ENCODE results near the gene G6PC3.
"Not testable (repeated sequence)": the region's sequence is repeated elsewhere in the genome, so short reads cannot be mapped to it uniquely, and the experiment has no call there.

The G6PC3 gene, protein sequence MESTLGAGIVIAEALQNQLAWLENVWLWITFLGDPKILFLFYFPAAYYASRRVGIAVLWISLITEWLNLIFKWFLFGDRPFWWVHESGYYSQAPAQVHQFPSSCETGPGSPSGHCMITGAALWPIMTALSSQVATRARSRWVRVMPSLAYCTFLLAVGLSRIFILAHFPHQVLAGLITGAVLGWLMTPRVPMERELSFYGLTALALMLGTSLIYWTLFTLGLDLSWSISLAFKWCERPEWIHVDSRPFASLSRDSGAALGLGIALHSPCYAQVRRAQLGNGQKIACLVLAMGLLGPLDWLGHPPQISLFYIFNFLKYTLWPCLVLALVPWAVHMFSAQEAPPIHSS

GRCh38 chr17:44070455-44071197, at the start of gene G6PC3:
Gene G6PC3, plus strand, starts transcription at chr17:44070735. Its CDS starts 231 bp downstream, at chr17:44070966.
- DNase-seq (ENCODE audit: low spot score) = peak; percentile 99

- not testable (repeated sequence) for DNase-seq (ENCODE audit: low spot score)
These were observed 49.3 kb upstream of the G6PC3 start for GRCh38 chr17:44021227-44021626.

GRCh38 chr17:44022246-44022645, 48.3 kb upstream of the G6PC3 start:
- DNase-seq (ENCODE audit: low spot score) = no peak

- DNase-seq (ENCODE audit: low spot score) = peak; percentile 57
These were observed 46.8 kb upstream of the G6PC3 start for GRCh38 chr17:44023545-44024270.

- peak; percentile 95 for DNase-seq (ENCODE audit: low spot score)
These were observed 46.3 kb upstream of the G6PC3 start for GRCh38 chr17:44024271-44024663.

DNA sequence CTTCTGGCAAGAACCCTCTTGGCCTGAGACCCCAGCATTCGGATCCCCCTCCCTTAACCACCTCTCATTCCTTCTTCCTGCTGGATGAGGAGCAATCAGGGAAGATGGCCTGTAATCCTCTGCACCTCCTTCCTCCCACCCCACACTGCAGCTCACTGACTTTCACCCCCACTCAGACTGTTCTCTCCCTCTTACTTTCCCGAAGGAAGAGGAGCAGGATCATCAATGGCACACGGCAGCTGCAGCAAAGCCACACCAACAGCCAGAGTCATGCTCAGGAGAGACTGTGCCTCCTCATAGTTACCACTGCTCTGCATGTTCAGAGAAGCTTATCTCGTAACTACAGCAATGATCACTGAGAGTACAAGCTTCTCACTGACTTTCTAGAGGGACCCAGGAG, 45.7 kb upstream of the G6PC3 start:
- DNase-seq (ENCODE audit: low spot score) = peak; percentile 66

DNA sequence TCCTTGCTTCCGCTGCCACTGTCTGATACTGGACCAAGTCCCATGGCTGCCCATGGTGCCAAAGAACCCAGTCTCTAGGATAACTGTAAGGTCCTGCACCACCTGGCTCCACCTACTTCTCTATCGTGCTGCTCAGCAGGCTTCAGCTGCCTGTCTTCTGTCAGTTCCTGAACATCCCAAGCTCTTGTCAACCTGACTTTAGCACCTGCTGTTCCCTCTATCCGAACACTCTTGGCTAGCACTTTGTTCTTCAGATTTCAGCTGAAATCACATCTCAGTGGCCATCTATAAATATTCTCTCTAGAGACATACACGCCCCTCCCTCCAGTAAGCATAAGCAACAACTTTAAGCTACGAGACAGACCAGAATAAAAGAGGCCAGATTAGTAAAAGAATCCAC, 40.8 kb upstream of the G6PC3 start:
- no peak for DNase-seq (ENCODE audit: low spot score)

- DNase-seq (ENCODE audit: low spot score) = no peak
These were observed 40.1 kb upstream of the G6PC3 start for GRCh38 chr17:44030482-44030881.

DNA sequence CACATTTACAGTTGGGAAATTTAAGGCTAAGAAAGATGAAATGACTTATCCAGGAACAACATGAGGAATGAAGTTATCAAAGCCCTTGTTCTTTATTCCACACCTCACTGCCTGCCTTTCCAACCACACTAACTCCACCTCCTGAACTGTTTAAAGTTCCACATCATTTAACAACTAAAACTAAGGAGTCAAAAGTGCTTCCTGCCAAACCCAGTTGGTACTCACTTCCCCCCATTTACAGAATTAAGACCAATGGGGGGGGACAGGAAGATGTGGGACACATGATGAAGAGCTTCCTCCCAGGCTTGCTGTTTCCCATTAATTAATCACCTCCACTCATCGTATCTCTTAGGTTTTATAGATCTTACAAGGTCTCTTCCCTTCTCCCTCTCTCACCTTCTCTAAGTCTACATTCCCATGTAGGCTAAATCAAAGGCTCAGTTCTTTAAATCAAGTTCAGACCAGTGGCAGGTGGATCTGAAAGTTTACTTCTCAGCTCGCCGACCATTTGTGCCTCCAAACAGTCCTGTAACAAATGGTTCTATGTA, 36.6 kb upstream of the G6PC3 start:
- DNase-seq (ENCODE audit: low spot score) = no peak

GRCh38 chr17:44034688-44035087, 35.8 kb upstream of the G6PC3 start:
- not testable (repeated sequence) for DNase-seq (ENCODE audit: low spot score)

DNA sequence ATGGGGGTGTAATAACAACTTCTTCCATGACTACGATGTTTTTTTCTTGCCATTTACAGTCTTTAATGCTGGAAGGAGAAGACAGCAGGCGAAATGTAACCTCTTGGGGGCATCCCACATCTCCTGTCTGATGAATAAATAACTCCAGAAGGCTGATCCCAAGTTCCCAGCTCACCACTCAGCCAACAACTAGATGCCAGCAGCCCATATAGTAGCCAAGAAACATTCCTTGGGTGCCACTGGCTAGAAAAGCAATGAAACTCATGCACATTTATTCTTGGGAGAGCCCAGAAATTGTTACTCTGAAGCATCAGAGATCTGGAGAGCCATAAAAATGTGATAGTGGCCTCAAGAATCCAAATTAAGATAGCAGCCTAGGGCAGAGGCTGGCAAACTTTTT, 33.1 kb upstream of the G6PC3 start:
- no peak for DNase-seq (ENCODE audit: low spot score)

DNA sequence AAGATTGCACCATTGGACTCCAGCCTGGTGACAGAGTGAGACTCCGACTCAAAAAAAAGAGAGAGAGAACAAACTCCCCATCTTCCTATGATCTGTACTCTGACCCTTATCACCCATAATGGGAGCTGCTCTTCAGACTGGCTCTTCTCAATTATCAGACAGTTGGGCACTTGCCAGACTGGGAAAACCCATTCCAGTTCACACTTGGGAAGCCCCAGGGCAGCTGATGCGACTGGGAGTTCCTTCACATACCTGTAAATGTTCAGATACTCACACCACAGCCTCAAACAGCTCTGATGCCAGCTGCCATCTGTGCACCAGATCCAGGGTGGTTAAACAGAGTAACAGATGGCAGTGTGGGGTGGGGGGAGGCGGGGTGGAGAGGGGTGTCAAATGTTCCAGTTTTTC, 31.9 kb upstream of the G6PC3 start:
- peak; percentile 87 for DNase-seq (ENCODE audit: low spot score)

GRCh38 chr17:44039829-44040635, 30.5 kb upstream of the G6PC3 start:
- no peak for DNase-seq (ENCODE audit: low spot score)

DNA sequence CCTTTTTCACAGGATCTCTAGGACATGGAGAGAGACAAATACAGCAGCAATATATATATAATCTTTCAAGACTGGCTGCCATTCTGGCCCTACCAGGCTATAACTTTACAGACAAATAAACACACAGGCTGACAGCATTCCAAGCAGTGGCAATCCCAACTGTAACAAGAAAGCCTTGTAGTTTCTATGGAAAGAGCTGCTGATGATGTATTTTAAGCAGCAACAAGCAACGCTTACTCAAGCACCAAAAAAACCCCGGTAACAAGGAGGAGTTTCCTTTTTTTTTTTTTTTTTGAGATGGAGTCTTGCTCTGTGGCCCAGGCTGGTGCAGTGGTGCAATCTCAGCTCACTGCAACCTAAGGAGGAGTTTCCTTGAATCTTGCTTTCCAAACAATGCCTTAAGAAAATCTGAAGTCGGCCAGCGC, 27.3 kb upstream of the G6PC3 start:
- no peak for DNase-seq (ENCODE audit: low spot score)

GRCh38 chr17:44044071-44044470, 26.5 kb upstream of the G6PC3 start:
- DNase-seq (ENCODE audit: low spot score) = no peak

DNA sequence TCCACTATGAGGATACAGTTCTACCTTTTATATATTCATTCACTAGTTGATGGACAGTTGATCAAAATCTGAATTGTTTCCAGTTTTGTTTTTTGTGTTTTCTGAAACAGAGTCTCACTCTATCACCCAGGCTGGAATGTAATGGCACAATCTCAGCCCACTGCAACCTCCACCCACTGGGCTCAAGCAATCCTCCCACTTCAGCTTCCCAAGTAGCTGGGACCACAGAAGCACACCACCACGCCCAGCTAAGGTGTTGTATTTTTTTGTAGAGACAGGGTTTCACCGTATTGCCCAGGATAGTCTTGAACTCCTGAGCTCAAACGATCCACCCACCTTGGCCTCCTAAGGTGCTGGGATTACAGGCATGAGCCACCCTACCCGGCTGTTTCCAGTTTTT, 25.0 kb upstream of the G6PC3 start:
- no peak for DNase-seq (ENCODE audit: low spot score)

DNA sequence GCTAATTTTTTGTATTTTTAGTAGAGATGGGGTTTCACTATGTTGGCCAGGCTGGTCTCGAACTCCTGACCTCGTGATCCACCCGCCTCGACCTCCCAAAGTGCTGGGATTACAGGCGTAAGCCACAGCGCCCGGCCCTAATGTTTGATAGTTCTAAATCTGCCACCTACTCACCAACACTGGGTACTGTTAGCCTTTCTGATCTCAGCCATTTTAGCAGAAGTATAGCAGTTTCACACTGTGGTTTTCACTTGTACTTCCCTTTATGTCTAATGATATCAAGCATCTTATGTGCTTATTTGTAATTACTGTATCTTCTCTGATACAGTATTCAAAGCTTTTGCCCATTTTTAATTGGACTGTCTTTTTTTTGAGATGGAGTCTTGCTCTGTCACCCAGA, 23.6 kb upstream of the G6PC3 start:
- DNase-seq (ENCODE audit: low spot score) = not testable (repeated sequence)

DNA sequence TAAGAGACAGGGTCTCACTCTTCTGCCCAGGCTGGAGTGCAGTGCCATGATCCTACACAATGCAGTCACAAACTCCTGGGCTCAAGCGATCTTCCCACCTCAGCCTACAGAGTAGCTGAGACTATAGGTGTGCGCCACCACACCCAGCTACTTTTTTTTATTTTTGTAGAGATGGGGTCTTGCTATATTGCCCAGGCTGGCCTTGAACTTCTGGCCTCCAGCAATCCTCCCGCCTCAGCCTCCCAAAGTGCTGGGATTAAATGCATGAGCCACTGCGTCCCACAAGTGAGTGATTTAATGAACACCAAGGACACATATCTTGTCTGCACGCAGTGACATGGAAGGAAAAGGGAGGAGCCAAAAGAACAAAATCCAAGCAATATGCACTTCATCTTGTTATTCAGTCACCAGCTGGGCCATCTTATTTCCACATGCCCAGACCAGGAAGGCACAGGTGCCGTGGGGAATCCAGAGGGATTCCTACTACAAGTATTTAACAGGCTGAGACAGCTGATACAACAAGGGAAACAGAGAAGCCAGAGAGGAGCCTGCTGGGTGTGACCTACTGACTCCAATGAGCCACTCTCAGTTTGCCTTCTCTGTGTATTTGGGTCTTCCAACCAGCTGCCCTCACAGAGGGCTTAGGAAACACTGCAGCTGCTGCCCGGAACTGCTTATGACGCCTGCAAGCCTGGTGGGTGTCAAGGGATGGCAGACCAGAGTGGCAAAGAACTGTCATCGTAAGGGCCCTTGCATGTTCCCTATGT, 21.1 kb upstream of the G6PC3 start:
- DNase-seq (ENCODE audit: low spot score) = peak; percentile 38

DNA sequence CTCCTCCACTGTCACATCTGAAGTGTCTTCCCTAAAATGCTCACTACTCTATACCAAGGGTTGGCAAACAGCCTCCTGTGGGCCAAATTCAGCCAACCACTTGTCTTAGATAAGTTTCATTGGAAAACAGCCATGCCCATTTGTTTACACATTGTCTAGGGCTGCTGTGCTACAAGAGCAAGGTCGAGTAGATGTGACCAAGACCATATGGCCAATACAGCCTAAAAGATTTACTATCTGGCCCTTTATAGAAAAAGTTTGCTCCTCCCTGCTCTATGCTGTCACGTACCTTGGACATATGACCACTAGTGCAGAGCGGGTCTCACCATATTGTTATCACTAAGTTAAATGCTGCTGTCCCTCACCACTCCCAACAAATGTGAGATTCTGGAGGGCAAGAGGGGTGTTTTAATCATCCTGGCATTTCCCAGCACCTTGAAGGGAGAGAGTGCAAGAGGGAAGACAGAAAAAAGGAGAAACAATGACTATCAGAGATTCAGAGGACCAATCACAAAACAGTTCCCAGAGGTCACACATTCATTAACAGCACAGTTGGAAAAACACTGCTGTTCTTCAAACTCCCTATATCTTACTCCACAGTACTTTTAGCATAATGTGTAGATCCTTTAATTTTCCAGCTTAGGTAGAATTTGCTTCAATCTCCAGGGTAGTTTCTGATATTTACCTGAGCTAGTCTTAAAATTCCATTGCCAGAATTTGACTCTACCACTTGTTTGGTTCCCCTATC, 17.2 kb upstream of the G6PC3 start:
- no peak for DNase-seq (ENCODE audit: low spot score)
